AG10803 (cell line): ENCODE measurements around the gene BASP1.

ENCODE experiments used
- DNase-seq: peaks from one replicate; pipeline ENCODE4 v3.0.0; 2010; ENCODE audit warnings: low read depth
- H3K4me3 ChIP-seq: 2 replicates; pipeline ENCODE4 v1.5.1; 2011; ENCODE audit warnings: mild to moderate bottlenecking, low read length, control low read depth
- CTCF ChIP-seq: conservative IDR thresholded peaks from 2 replicates; pipeline ENCODE4 v1.5.1; 2011; ENCODE audit warnings: mild to moderate bottlenecking, low read length, control low read depth, inconsistent platforms

The BASP1 gene

GRCh38 chr5:17228821-17229291, 11.4 kb downstream of the BASP1 start:
- peak; percentile 72 for DNase-seq
- TF ChIP-seq CTCF, result no peak
- H3K4me3 ChIP-seq, result no peak overlapping the region

- DNase-seq, result no peak
- no peak for TF ChIP-seq CTCF
- no peak overlapping the region for H3K4me3 ChIP-seq
These were observed 11.9 kb downstream of the BASP1 start for GRCh38 chr5:17229313-17229712.

DNA sequence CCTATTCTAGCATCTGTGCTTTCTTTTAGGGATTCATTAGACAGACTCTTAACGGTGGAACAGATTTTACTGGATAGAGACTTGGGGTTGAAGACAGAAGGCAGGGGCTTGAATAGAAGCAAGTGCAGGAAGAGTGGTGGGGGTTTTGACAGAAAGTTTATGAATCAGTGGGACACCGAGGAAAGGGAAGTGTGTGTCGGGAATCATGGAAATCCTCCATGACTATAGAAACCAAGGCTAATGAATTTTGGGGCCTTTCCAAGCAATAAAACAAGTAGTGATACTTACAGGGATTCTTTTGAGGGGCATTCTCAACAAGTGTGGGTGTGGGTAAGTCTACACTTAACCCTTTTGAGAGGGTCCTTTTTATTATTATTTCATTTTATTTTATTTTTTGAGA, 12.8 kb downstream of the BASP1 start:
- DNase-seq, result no peak
- no peak for TF ChIP-seq CTCF
- H3K4me3 ChIP-seq, result no peak overlapping the region

GRCh38 chr5:17230808-17231525, 13.5 kb downstream of the BASP1 start:
- no peak for TF ChIP-seq CTCF
- H3K4me3 ChIP-seq, result no peak overlapping the region
- DNase-seq, result no peak

GRCh38 chr5:17232405-17232804, 15.0 kb downstream of the BASP1 start:
- no peak overlapping the region for H3K4me3 ChIP-seq
- TF ChIP-seq CTCF, result no peak
- DNase-seq, result no peak

DNA sequence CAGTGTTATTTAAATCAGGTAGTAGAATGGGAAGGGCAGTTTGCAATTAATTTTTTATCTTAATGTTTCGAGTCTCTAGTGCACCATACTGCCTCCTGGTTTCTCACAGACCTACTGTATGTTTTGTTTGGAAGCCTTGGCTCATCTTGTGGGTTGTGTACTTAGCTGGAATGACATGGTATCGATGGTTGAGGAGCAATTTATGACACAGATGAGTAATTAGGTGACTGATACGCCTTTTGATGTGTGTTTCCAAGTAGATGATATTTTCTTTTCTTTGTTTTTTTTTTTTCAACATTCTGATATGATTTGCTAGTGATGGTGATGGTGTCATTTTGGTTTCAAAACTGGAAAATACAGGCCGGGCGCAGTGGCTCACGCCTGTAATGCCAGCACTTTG, 16.1 kb downstream of the BASP1 start:
- no peak for DNase-seq
- no peak overlapping the region for H3K4me3 ChIP-seq
- TF ChIP-seq CTCF, result no peak

DNA sequence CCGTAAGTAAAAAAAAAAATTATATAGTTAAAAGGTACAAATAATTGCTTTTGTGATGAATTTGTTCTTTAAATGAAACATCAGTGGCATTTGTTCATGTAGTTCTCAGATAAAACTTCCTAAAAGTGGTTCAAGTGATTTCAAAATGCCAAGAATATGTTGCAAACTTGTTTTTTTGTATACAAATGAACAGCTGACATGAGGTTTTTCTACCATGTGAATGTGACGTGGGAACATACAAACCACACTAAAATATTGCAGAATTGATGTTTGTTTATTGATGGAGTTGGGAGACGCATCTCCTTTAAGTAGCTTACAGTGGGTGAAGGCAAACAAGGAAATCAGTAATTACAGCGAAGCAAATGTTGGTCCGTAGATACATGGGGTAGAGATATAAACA, 16.9 kb downstream of the BASP1 start:
- no peak for DNase-seq
- H3K4me3 ChIP-seq, result no peak overlapping the region
- no peak for TF ChIP-seq CTCF
